HEK293 (cell line): ENCODE results near the gene TMEM212.

Experiments used
- CTCF ChIA-PET: fragments of 350-600 bp; formaldehyde crosslinking; extraction: SDS; loops from one replicate; lab custom pipeline; 2021; ENCODE audit warnings: antibody characterized with exemption; lab: Yijun Ruan, JAX
- POLR2A ChIA-PET: fragments of 300-600 bp; formaldehyde crosslinking; extraction: SDS; loops from one replicate; lab custom pipeline; 2020; ENCODE audit warnings: antibody characterized with exemption, inconsistent platforms; lab: Yijun Ruan, JAX
- H3K27ac ChIP-seq: fragments of 200-500 bp; sonication (Bioruptor generic); 2 replicates; pipeline ENCODE4 v1.5.1; 2014; ENCODE audit warnings: low read depth, low read length, control low read depth, inconsistent platforms; ENCODE audit errors: extremely low read depth
- H3K36me3 ChIP-seq, 2 experiments: fragments of 200-500 bp in 1 of 2; sonication (Bioruptor generic) in 1 of 2; 1 replicate in 1 of 2; 2 replicates in 1 of 2; pipeline ENCODE4 v1.5.1; 2014 to 2017; ENCODE audit warnings: inconsistent platforms in 2 of 2, low read length in 2 of 2; ENCODE audit not compliant: control insufficient read depth in 2 of 2, insufficient read depth in 1 of 2
- H3K4me1 ChIP-seq: fragments of 200-500 bp; sonication (Bioruptor generic); 2 replicates; pipeline ENCODE4 v1.5.1; 2014; ENCODE audit warnings: mild to moderate bottlenecking, low read length, inconsistent platforms; ENCODE audit not compliant: control insufficient read depth, insufficient read depth
- H3K4me3 ChIP-seq: 2 replicates; pipeline ENCODE4 v1.5.1; 2011; ENCODE audit warnings: low read depth, mild to moderate bottlenecking, control low read depth, low read length, moderate library complexity
- H3K9me3 ChIP-seq: fragments of 200-500 bp; sonication (Bioruptor generic); 2 replicates; pipeline ENCODE4 v1.5.1; 2014; ENCODE audit warnings: low read depth, low read length, inconsistent platforms; ENCODE audit not compliant: control insufficient read depth, insufficient read depth
- SCRT1 ChIP-seq: fragments of 450-650 bp; formaldehyde crosslinking; IDR thresholded peaks from 2 replicates; pipeline ENCODE4 v1.5.1; 2016; ENCODE audit warnings: missing biosample characterization, missing genetic modification characterization, borderline replicate concordance
- YY1 ChIP-seq: fragments of 450-650 bp; formaldehyde crosslinking; IDR thresholded peaks from 2 replicates; pipeline ENCODE4 v1.5.1; 2018; ENCODE audit warnings: missing biosample characterization, missing genetic modification characterization
- ZBTB21 ChIP-seq: fragments of 450-650 bp; formaldehyde crosslinking; IDR thresholded peaks from 2 replicates; pipeline ENCODE4 v1.5.1; 2017; ENCODE audit warnings: missing biosample characterization, missing genetic modification characterization
- ZNF175 ChIP-seq: fragments of 450-650 bp; formaldehyde crosslinking; IDR thresholded peaks from 2 replicates; pipeline ENCODE4 v1.5.1; 2016; ENCODE audit warnings: missing biosample characterization, missing genetic modification characterization
- ZNF24 ChIP-seq: fragments of 450-650 bp; formaldehyde crosslinking; IDR thresholded peaks from 2 replicates; pipeline ENCODE4 v1.5.1; 2016; ENCODE audit warnings: missing biosample characterization, missing genetic modification characterization
- ZNF274 ChIP-seq, 2 experiments: fragments of 200-500 bp in 1 of 2; fragments of 450-650 bp in 1 of 2; sonication (Bioruptor generic) in 1 of 2; formaldehyde crosslinking in 1 of 2; IDR thresholded peaks; 2 replicates each; pipeline versions ENCODE4 v1.5.1 to v1.6.1; 2014 to 2016; ENCODE audit warnings: borderline replicate concordance in 1 of 2, inconsistent platforms in 1 of 2, low read length in 1 of 2, missing biosample characterization in 1 of 2, missing genetic modification characterization in 1 of 2
- ZNF433 ChIP-seq: fragments of 450-650 bp; formaldehyde crosslinking; IDR thresholded peaks from 2 replicates; pipeline ENCODE4 v1.5.1; 2016; ENCODE audit warnings: missing biosample characterization, missing genetic modification characterization, low read depth
- ZNF510 ChIP-seq: fragments of 450-650 bp; formaldehyde crosslinking; IDR thresholded peaks from 2 replicates; pipeline ENCODE4 v1.5.1; 2018; ENCODE audit warnings: mild to moderate bottlenecking, missing genetic modification characterization, missing biosample characterization; ENCODE audit not compliant: insufficient replicate concordance
- ZNF571 ChIP-seq: fragments of 450-650 bp; formaldehyde crosslinking; IDR thresholded peaks from 2 replicates; pipeline ENCODE4 v1.5.0; 2017; ENCODE audit warnings: missing biosample characterization, missing genetic modification characterization
- ZNF792 ChIP-seq: fragments of 450-650 bp; formaldehyde crosslinking; IDR thresholded peaks from 2 replicates; pipeline ENCODE4 v1.5.1; 2016; ENCODE audit warnings: missing biosample characterization, missing genetic modification characterization
- TF ChIP-seq, protein P1 (sequence below): fragments of 450-650 bp; formaldehyde crosslinking; IDR thresholded peaks from 2 replicates; pipeline ENCODE4 v1.5.1; 2016; ENCODE audit warnings: missing biosample characterization, missing genetic modification characterization
- TF ChIP-seq, protein P2 (sequence below): fragments of 450-650 bp; formaldehyde crosslinking; IDR thresholded peaks from 2 replicates; pipeline ENCODE4 v1.5.1; 2017; ENCODE audit warnings: missing biosample characterization, missing genetic modification characterization
- TF ChIP-seq, protein P3 (sequence below): fragments of 450-650 bp; formaldehyde crosslinking; IDR thresholded peaks from 2 replicates; pipeline ENCODE4 v1.5.1; 2016; ENCODE audit warnings: missing biosample characterization, missing genetic modification characterization
- TF ChIP-seq, protein P4 (sequence below): fragments of 450-650 bp; formaldehyde crosslinking; IDR thresholded peaks from 2 replicates; pipeline ENCODE4 v1.5.1; 2017; ENCODE audit warnings: missing biosample characterization, missing genetic modification characterization
- TF ChIP-seq, protein P5 (sequence below): fragments of 450-650 bp; formaldehyde crosslinking; IDR thresholded peaks from 2 replicates; pipeline ENCODE4 v1.5.1; 2016; ENCODE audit warnings: missing biosample characterization, missing genetic modification characterization

TMEM212 gene

DNA sequence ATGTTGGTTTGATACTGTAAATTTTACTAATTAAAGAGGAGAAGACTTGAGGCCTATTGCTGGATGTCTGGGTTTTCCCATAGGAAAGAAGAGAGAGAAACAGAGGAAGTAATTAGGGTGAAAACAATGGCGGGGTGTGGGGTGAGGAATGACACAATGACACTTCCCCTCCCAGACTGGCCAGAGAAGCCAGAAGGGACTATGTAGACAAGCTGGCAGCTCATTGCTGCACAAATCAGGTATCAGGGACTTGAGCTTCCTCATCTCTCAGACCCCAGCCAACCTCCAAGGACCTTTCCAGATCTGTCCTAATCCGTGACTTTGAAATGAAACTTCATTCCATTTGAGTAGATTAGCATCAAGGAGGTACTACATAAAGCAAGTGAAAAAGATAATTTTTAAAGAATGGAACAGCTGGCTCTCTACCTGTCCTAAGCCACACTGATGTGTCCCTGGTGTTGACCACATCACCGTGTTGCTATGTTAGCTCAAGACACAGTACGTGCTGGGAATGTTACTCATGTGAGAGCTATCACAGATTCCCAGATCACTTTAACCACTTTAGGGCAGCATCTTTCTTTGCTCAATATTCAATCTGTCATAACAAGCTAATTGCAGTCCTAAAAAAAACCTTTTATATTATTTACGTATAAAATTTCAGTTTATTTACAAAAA, 22.2 kb downstream of the TMEM212 start (continued):
- TF ChIP-seq SCRT1 (tag by site-specific recombination) (no peak), ZNF510 (tag by site-specific recombination) (no peak)
- TF ChIP-seq, protein P1, sequence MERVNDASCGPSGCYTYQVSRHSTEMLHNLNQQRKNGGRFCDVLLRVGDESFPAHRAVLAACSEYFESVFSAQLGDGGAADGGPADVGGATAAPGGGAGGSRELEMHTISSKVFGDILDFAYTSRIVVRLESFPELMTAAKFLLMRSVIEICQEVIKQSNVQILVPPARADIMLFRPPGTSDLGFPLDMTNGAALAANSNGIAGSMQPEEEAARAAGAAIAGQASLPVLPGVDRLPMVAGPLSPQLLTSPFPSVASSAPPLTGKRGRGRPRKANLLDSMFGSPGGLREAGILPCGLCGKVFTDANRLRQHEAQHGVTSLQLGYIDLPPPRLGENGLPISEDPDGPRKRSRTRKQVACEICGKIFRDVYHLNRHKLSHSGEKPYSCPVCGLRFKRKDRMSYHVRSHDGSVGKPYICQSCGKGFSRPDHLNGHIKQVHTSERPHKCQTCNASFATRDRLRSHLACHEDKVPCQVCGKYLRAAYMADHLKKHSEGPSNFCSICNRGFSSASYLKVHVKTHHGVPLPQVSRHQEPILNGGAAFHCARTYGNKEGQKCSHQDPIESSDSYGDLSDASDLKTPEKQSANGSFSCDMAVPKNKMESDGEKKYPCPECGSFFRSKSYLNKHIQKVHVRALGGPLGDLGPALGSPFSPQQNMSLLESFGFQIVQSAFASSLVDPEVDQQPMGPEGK: no peak
- TF ChIP-seq, protein P2, sequence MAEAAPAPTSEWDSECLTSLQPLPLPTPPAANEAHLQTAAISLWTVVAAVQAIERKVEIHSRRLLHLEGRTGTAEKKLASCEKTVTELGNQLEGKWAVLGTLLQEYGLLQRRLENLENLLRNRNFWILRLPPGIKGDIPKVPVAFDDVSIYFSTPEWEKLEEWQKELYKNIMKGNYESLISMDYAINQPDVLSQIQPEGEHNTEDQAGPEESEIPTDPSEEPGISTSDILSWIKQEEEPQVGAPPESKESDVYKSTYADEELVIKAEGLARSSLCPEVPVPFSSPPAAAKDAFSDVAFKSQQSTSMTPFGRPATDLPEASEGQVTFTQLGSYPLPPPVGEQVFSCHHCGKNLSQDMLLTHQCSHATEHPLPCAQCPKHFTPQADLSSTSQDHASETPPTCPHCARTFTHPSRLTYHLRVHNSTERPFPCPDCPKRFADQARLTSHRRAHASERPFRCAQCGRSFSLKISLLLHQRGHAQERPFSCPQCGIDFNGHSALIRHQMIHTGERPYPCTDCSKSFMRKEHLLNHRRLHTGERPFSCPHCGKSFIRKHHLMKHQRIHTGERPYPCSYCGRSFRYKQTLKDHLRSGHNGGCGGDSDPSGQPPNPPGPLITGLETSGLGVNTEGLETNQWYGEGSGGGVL (tag by site-specific recombination): no peak
- TF ChIP-seq, protein P3, sequence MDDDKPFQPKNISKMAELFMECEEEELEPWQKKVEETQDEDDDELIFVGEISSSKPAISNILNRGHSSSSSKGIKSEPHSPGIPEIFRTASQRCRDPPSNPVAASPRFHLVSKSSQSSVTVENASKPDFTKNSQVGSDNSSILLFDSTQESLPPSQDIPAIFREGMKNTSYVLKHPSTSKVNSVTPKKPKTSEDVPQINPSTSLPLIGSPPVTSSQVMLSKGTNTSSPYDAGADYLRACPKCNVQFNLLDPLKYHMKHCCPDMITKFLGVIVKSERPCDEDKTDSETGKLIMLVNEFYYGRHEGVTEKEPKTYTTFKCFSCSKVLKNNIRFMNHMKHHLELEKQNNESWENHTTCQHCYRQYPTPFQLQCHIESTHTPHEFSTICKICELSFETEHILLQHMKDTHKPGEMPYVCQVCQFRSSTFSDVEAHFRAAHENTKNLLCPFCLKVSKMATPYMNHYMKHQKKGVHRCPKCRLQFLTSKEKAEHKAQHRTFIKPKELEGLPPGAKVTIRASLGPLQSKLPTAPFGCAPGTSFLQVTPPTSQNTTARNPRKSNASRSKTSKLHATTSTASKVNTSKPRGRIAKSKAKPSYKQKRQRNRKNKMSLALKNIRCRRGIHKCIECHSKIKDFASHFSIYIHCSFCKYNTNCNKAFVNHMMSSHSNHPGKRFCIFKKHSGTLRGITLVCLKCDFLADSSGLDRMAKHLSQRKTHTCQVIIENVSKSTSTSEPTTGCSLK (tag by site-specific recombination): no peak

DNA sequence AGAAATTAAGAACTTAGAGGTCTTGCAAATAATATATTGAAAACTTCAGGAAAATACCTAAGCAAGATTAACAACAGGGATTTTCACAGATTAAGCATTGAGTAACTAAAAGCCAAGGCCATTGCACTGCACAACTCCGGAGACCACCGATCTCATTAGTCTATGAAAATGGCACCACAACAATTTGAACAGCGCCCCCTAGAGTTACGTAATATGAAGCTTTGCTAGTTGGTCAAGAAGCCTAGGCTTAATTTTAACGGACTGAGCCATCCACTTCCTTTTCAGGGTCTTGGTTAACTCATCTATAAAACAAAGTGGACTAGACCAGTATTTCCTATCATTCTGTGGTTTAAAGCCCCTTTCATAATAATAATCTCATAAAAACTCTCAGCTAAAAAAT, 24.8 kb downstream of the TMEM212 start:
- no peaks in the 10 kb centered on the region for H3K4me1 ChIP-seq
- no peak overlapping the region for H3K27ac ChIP-seq
- H3K4me3 ChIP-seq: no peak overlapping the region
- CTCF ChIA-PET: interaction anchor here (0.5 to 1.0 kb wide), 3 partner anchors 16 to 193 kb away, joined by 3 to 4 read pairs (median 4); no protein-coding TSS in a partner anchor
- H3K9me3 ChIP-seq: no peaks in the 10 kb centered on the region
- POLR2A ChIA-PET: no interaction called here
- no peaks in the 10 kb centered on the region for H3K36me3 ChIP-seq
- TF ChIP-seq ZNF571 (no peak), ZNF175 (tag by site-specific recombination) (no peak), ZNF792 (tag by site-specific recombination) (no peak), ZNF433 (tag by site-specific recombination) (no peak), ZBTB21 (tag by site-specific recombination) (no peak), YY1 (tag by site-specific recombination) (no peak), ZNF274 (IDR thresholded peaks at IDR 0.05; ENCODE audit: low read length) (no peak), ZNF274 (tag by site-specific recombination; IDR thresholded peaks at IDR 0.05; ENCODE audit: borderline replicate concordance) (no peak), ZNF510 (tag by site-specific recombination) (no peak), ZNF24 (tag by site-specific recombination) (no peak)
- TF ChIP-seq, protein P4, sequence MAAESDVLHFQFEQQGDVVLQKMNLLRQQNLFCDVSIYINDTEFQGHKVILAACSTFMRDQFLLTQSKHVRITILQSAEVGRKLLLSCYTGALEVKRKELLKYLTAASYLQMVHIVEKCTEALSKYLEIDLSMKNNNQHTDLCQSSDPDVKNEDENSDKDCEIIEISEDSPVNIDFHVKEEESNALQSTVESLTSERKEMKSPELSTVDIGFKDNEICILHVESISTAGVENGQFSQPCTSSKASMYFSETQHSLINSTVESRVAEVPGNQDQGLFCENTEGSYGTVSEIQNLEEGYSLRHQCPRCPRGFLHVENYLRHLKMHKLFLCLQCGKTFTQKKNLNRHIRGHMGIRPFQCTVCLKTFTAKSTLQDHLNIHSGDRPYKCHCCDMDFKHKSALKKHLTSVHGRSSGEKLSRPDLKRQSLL (tag by site-specific recombination): no peak
- TF ChIP-seq, protein P5, sequence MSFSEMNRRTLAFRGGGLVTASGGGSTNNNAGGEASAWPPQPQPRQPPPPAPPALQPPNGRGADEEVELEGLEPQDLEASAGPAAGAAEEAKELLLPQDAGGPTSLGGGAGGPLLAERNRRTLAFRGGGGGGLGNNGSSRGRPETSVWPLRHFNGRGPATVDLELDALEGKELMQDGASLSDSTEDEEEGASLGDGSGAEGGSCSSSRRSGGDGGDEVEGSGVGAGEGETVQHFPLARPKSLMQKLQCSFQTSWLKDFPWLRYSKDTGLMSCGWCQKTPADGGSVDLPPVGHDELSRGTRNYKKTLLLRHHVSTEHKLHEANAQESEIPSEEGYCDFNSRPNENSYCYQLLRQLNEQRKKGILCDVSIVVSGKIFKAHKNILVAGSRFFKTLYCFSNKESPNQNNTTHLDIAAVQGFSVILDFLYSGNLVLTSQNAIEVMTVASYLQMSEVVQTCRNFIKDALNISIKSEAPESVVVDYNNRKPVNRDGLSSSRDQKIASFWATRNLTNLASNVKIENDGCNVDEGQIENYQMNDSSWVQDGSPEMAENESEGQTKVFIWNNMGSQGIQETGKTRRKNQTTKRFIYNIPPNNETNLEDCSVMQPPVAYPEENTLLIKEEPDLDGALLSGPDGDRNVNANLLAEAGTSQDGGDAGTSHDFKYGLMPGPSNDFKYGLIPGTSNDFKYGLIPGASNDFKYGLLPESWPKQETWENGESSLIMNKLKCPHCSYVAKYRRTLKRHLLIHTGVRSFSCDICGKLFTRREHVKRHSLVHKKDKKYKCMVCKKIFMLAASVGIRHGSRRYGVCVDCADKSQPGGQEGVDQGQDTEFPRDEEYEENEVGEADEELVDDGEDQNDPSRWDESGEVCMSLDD (tag by site-specific recombination): no peak
- TF ChIP-seq, protein P2 (tag by site-specific recombination): no peak
